GM12878 (cell line): ENCODE measurements around the gene VTCN1. TPM values are rescaled to one million over a fixed set of nuclear protein-coding genes. Genes with fewer than 3 reads are reported as not detected.

ENCODE experiments used
- ATAC-seq: fragments of 200-7000 bp; cut with Tn5 transposase; 3 replicates; pipeline ENCODE4 v1.9.1; 2020; ENCODE audit warnings: mild to moderate bottlenecking, moderate library complexity
- BruUV-seq: library from RNA; stranded (reverse); fragments of 400-500 nt; replicated peaks from 2 replicates; lab custom pipeline; 2021; lab: Mats Ljungman, UMichigan
- CTCF ChIA-PET: fragments of 300-600 bp; sonication (Branson Sonifier 250); formaldehyde crosslinking; extraction: SDS; loops from one replicate; lab custom pipeline; 2021; ENCODE audit warnings: inconsistent platforms; lab: Yijun Ruan, JAX
- POLR2A ChIA-PET: fragments of 350-600 bp; formaldehyde crosslinking; extraction: SDS; loops from one replicate; lab custom pipeline; 2021; ENCODE audit warnings: inconsistent platforms; lab: Charles Lee
- RAD21 ChIA-PET: fragments of 300-600 bp; sonication (Branson Sonifier 250); formaldehyde crosslinking; loops from one replicate; lab custom pipeline; 2023; ENCODE audit warnings: antibody characterized with exemption; ENCODE audit not compliant: unreplicated experiment; lab: Charles Lee
- SMC1A ChIA-PET: fragments of 300-600 bp; sonication (Branson Sonifier 250); formaldehyde crosslinking; loops from one replicate; lab custom pipeline; 2023; ENCODE audit not compliant: unreplicated experiment, uncharacterized antibody; lab: Charles Lee
- DNase-seq: peaks from one replicate; pipeline ENCODE4 v3.0.0-alpha.2; 2011; ENCODE audit warnings: low read depth, low spot score
- FAIRE-seq: peaks from 3 replicates; lab custom pipeline; 2011; peaks lifted over from hg19 to GRCh38; lab: Jason Lieb, UNC
- H2AFZ ChIP-seq: 2 replicates; pipeline ENCODE4 v1.6.0; 2011; ENCODE audit warnings: low read depth, low read length, control low read depth; ENCODE audit not compliant: control insufficient read depth
- H3K27ac ChIP-seq: 2 replicates; pipeline ENCODE4 v1.5.1; 2011; ENCODE audit warnings: control low read depth; ENCODE audit not compliant: control insufficient read depth, insufficient read depth
- H3K27me3 ChIP-seq, 2 experiments: replicated peaks in 1 of 2; 2 replicates each; pipeline versions ENCODE4 v1.6.0 to v1.6.1; 2011; ENCODE audit warnings: low read length in 1 of 2; ENCODE audit not compliant: control insufficient read depth in 2 of 2, insufficient read depth in 2 of 2
- H3K36me3 ChIP-seq, 2 experiments: 2 replicates each; pipeline ENCODE4 v1.5.1; 2011; ENCODE audit warnings: low read length in 1 of 2; ENCODE audit not compliant: control insufficient read depth in 2 of 2, insufficient read depth in 2 of 2
- H3K4me1 ChIP-seq: 2 replicates; pipeline ENCODE4 v1.6.1; 2011; ENCODE audit warnings: mild to moderate bottlenecking, low read length, moderate library complexity, mixed read lengths; ENCODE audit not compliant: control insufficient read depth, insufficient read depth
- H3K4me2 ChIP-seq: 2 replicates; pipeline ENCODE4 v1.6.0; 2011; ENCODE audit warnings: control low read depth; ENCODE audit not compliant: control insufficient read depth, insufficient read depth
- H3K4me3 ChIP-seq: fragments of 200-600 bp; sonication (generic); 2 replicates; pipeline ENCODE4 v1.5.1; 2016
- H3K79me2 ChIP-seq: 2 replicates; pipeline ENCODE4 v1.6.0; 2011; ENCODE audit warnings: low read length; ENCODE audit not compliant: control insufficient read depth, insufficient read depth
- H3K9ac ChIP-seq: 2 replicates; pipeline ENCODE4 v1.8.0; 2011; ENCODE audit warnings: low read length, control low read depth, mixed read lengths; ENCODE audit not compliant: control insufficient read depth, insufficient read depth
- H3K9me3 ChIP-seq: replicated peaks from 3 replicates; pipeline ENCODE4 v1.5.1; 2011; ENCODE audit warnings: mild to moderate bottlenecking, low read length; ENCODE audit not compliant: control insufficient read depth, insufficient read depth
- H4K20me1 ChIP-seq: 2 replicates; pipeline ENCODE4 v1.6.0; 2011; ENCODE audit not compliant: control insufficient read depth, insufficient read depth
- E4F1 ChIP-seq: fragments of 450-650 bp; IDR thresholded peaks from 2 replicates; pipeline ENCODE4 v1.6.1; 2018; ENCODE audit warnings: borderline replicate concordance, mild to moderate bottlenecking; ENCODE audit not compliant: partially characterized antibody
- JUND ChIP-seq: IDR thresholded peaks from 2 replicates; pipeline ENCODE4 v1.6.1; 2012; ENCODE audit warnings: low read depth, mild to moderate bottlenecking, low read length, improper control_type of control experiment, moderate library complexity
- MAX ChIP-seq: IDR thresholded peaks from 2 replicates; pipeline ENCODE4 v1.6.1; 2012; ENCODE audit warnings: low read depth, low read length, improper control_type of control experiment
- MLLT1 ChIP-seq: fragments of 450-650 bp; IDR thresholded peaks from 2 replicates; pipeline ENCODE4 v1.6.1; 2016; ENCODE audit warnings: mild to moderate bottlenecking
- NRF1 ChIP-seq: conservative IDR thresholded peaks from 2 replicates; pipeline ENCODE4 v1.6.1; 2011; ENCODE audit warnings: mild to moderate bottlenecking, low read depth, low read length, improper control_type of control experiment
- POLR2AphosphoS2 ChIP-seq: IDR thresholded peaks from 2 replicates; pipeline ENCODE4 v1.6.1; 2011; ENCODE audit warnings: low read depth, mild to moderate bottlenecking, low read length, improper control_type of control experiment, moderate library complexity
- SKIL ChIP-seq: fragments of 450-650 bp; IDR thresholded peaks from 2 replicates; pipeline ENCODE4 v1.6.1; 2017; ENCODE audit warnings: mild to moderate bottlenecking, low read depth, inconsistent platforms; ENCODE audit not compliant: poor library complexity, severe bottlenecking
- SUPT20H ChIP-seq: IDR thresholded peaks from 2 replicates; pipeline ENCODE4 v1.6.1; 2011; ENCODE audit warnings: low read depth, mild to moderate bottlenecking, low read length, moderate library complexity, borderline replicate concordance; ENCODE audit not compliant: control insufficient read depth
- TCF12 ChIP-seq: IDR thresholded peaks from 2 replicates; pipeline ENCODE4 v1.6.1; 2011; ENCODE audit warnings: low read depth, mild to moderate bottlenecking, low read length
- WGBS: methylation state at CpG from one replicate; pipeline ENCODE4 v1.1.6; 2016; ENCODE audit warnings: low lambda C conversion rate; ENCODE audit not compliant: insufficient replicate concordance, insufficient coverage; ENCODE audit errors: missing lambda C conversion rate; 5-methylcytosine and 5-hydroxymethylcytosine counted together
- in situ Hi-C: fragments of 300-500 bp; cut with MboI; formaldehyde crosslinking; loops from 9 replicates; pipeline ENCODE4 v1.14.3; 2018; ENCODE audit warnings: mixed read lengths
- intact Hi-C: fragments of 100-400 bp; cut with micrococcal nuclease; formaldehyde crosslinking; loops from one replicate; pipeline ENCODE4 v1.14.2; 2022; ENCODE audit not compliant: unreplicated experiment
- polyA plus RNA-seq, 11 experiments: library from polyadenylated mRNA; depleted of rRNA in 4 of 11; unstranded in 6 of 11; stranded (reverse) in 5 of 11; fragments of >200 nt; fragmentation: Nextera tagmentation in 4 of 11; fragmentation: Illumina TruSeq in 1 of 11; extraction: Ambion mirVana in 4 of 11; extraction: Trizol in 1 of 11; gene quantifications; 1 replicate in 1 of 11; 2 replicates in 10 of 11; pipeline versions ENCODE4 v1.2.1 to v1.2.3, GENCODE V29; 2011 to 2016; ENCODE audit warnings: inconsistent platforms in 2 of 11, missing spikeins in 2 of 11, low read depth in 1 of 11
- total RNA-seq, 4 experiments: library from RNA; depleted of rRNA in 3 of 4; stranded (reverse); fragments of >200 nt in 3 of 4; fragmentation: Illumina TruSeq in 1 of 4; extraction: Trizol in 1 of 4; gene quantifications; 2 replicates each; pipeline versions ENCODE4 v1.2.1 to v1.2.3, GENCODE V29; 2013 to 2021

The VTCN1 gene
- total and polyA plus RNA-seq, 10 of the 15 experiments (the other 5 are each of a cell fraction or from before 2014, with no cell fraction given), result not detected

- no peak for TF ChIP-seq NRF1
- no peak for TF ChIP-seq TCF12
- no peak for TF ChIP-seq SUPT20H
- no peak for TF ChIP-seq E4F1
- no peak for TF ChIP-seq MLLT1
These were observed 30.4 kb downstream of the VTCN1 start (continued) for GRCh38 chr1:117180147-117180967.

- CTCF ChIA-PET, result no interaction called here
- SMC1A ChIA-PET, result interaction anchor here (0.6 kb wide), 1 partner anchor 182 kb away, joined by 3 read pairs; no protein-coding TSS in a partner anchor
- FAIRE-seq (no peak), ATAC-seq (no peak)
- RAD21 ChIA-PET, result interaction anchor here (0.6 kb wide), 1 partner anchor 70 kb away, joined by 3 read pairs; no protein-coding TSS in a partner anchor
- intact Hi-C loops, result no loop called here
- TF ChIP-seq POLR2AphosphoS2, result no peak
- no peak for TF ChIP-seq JUND
- no peak for TF ChIP-seq SKIL
- TF ChIP-seq MAX, result no peak
- TF ChIP-seq, all 136 proteins: peak for 0
- 30% methylated on average over 5 of the region's 5 CpGs for WGBS
- H3K36me3 ChIP-seq, result no peaks in the 10 kb centered on the region
- no peak for DNase-seq
- H4K20me1 ChIP-seq, result no peaks in the 10 kb centered on the region
- no peaks in the 10 kb centered on the region for H3K79me2 ChIP-seq
- POLR2A ChIA-PET, result no interaction called here
- H3K27me3 ChIP-seq, result no peaks in the 10 kb centered on the region
- H3K4me2 ChIP-seq, result no peak overlapping the region
- H3K4me3 ChIP-seq, result no peak overlapping the region
- no peak overlapping the region for H2AFZ ChIP-seq
- no TSS peak for BruUV-seq
- H3K9ac ChIP-seq, result no peak overlapping the region
- H3K4me1 ChIP-seq, result no peaks in the 10 kb centered on the region
- in situ Hi-C loops, result no loop called here
- H3K9me3 ChIP-seq, result no peaks in the 10 kb centered on the region
- H3K27ac ChIP-seq, result no peak overlapping the region
These were observed 31.3 kb downstream of the VTCN1 start for GRCh38 chr1:117179471-117179870.
